ENCODE results near the gene KCNH3.
"Not testable (repeated sequence)": the region's sequence is repeated elsewhere in the genome, so short reads cannot be mapped to it uniquely, and the experiment has no call there.

Gene KCNH3

GRCh38 chr12:49533331-49533730 is 5.5 kb upstream of the KCNH3 start:
- Histone ChIP-seq H3K27me3 (ENCODE audit: control insufficient read depth, insufficient read depth, low read length) (peaks cover 10% of the 10 kb centered on the region), H3K4me1 (ENCODE audit: control insufficient read depth, insufficient read depth, low read length) (peaks cover 3% of the 10 kb centered on the region), H3K9ac (ENCODE audit: low read length) (no peak overlapping the region), H3K27ac (ENCODE audit: low read depth, low read length) (no peak overlapping the region), H3K36me3 (ENCODE audit: control insufficient read depth, insufficient read depth, low read length) (no peaks in the 10 kb centered on the region), H3K4me3 (ENCODE audit: low read length) (no peak overlapping the region)

DNA sequence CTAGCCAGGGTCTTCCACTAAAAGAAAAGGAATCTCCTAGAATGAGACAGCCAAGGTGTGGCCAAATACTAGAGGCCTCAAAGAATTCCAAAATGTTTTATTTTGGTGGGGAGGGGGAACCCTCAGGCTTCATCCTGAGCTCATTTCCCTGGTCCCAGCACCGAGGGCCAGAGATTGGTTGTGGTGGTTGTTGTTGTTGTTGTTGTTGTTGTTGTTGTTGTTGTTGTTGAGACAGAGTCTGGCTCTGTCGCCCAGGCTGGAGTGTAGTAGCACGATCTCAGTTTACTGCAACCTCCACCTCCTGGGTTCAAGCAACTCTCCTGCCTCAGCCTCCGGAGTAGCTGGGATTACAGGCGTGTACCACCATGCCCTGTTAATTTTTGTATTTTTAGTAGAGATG is 4.7 kb upstream of the KCNH3 start:
- H3K27ac ChIP-seq (ENCODE audit: low read depth, low read length); H3K4me3 ChIP-seq (ENCODE audit: low read length); H3K9ac ChIP-seq (ENCODE audit: low read length): not testable (repeated sequence)

DNA sequence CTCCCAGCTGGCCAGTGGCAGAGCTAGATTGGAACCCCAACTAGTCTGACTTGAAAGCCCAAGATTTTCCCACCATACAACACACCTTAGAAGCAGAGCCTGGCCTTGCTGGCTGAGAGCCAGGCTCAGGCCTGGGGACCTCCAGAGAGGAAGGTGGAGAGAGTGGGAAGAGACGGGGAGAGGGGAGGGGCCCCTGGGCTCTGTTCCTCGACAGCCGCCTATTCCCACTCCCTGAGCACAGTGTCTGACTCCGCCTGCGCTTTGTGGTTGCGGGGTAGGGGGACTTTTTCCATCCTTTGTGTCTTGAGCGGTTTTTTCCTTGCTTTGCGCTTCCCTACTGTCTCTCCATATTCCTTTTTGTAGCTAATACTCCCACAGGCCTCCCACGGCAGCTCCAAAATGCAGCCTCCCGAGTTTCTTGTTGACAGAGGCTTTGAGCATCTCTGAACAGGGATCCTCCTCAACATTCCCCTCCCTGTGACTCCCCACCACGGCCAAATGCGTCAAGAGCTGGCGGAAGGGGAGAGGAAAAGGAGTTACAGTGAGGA is 4.0 kb upstream of the KCNH3 start:
- Histone ChIP-seq H3K4me1 (ENCODE audit: control insufficient read depth, insufficient read depth, low read length) (peaks cover 4% of the 10 kb centered on the region), H3K27me3 (ENCODE audit: control insufficient read depth, insufficient read depth, low read length) (peaks cover 16% of the 10 kb centered on the region), H3K27ac (ENCODE audit: low read depth, low read length) (no peak overlapping the region)

More for the DNA sequence above, 4.7 kb upstream of the KCNH3 start:
- peaks cover 10% of the 10 kb centered on the region for H3K27me3 ChIP-seq (ENCODE audit: control insufficient read depth, insufficient read depth, low read length)
- not testable (repeated sequence) for H3K36me3 ChIP-seq (ENCODE audit: control insufficient read depth, insufficient read depth, low read length); H3K4me1 ChIP-seq (ENCODE audit: control insufficient read depth, insufficient read depth, low read length)

GRCh38 chr12:49535921-49536525 is 2.8 kb upstream of the KCNH3 start:
- no peak overlapping the region for H3K4me3 ChIP-seq (ENCODE audit: low read length)
- no peaks in the 10 kb centered on the region for H3K36me3 ChIP-seq (ENCODE audit: control insufficient read depth, insufficient read depth, low read length)
- peaks cover 21% of the 10 kb centered on the region for H3K27me3 ChIP-seq (ENCODE audit: control insufficient read depth, insufficient read depth, low read length)
- H3K27ac ChIP-seq (ENCODE audit: low read depth, low read length) = no peak overlapping the region
- H3K9ac ChIP-seq (ENCODE audit: low read length) = no peak overlapping the region
- H3K4me1 ChIP-seq (ENCODE audit: control insufficient read depth, insufficient read depth, low read length) = peaks cover 4% of the 10 kb centered on the region

More for the DNA sequence above, 4.0 kb upstream of the KCNH3 start:
- Histone ChIP-seq H3K36me3 (ENCODE audit: control insufficient read depth, insufficient read depth, low read length) (no peaks in the 10 kb centered on the region), H3K9ac (ENCODE audit: low read length) (no peak overlapping the region), H3K4me3 (ENCODE audit: low read length) (no peak overlapping the region)

DNA sequence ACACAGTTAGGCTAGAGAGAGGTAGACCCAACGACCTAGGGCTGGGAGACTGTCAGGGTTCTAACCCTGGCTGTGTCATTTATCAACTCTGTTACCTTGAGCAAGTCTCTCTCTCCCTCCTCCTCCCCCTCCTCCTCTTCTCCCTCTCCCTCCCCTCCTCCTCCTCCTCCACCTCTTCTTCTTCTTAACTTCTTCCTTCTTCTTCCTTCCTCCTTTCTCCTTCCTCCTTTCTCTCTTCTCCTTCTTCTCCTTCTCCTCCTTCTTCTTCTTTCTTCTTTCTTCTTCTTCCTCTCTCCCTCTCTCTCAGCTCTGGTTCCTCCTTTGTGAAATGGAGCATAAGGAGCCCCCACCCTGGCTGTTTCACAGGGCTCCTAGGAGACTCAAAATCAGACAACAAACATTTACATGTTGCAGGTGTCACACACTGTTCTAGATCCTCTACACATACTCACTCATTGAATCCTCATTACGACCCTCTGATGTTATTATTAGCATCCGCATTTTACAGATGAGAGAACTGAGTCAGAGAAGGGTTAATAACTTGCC is 2.2 kb upstream of the KCNH3 start:
- H3K27ac ChIP-seq (ENCODE audit: low read depth, low read length) = no peak overlapping the region
- H3K4me3 ChIP-seq (ENCODE audit: low read length) = no peak overlapping the region
- H3K27me3 ChIP-seq (ENCODE audit: control insufficient read depth, insufficient read depth, low read length) = peaks cover 21% of the 10 kb centered on the region
- peaks cover 4% of the 10 kb centered on the region for H3K4me1 ChIP-seq (ENCODE audit: control insufficient read depth, insufficient read depth, low read length)
- H3K9ac ChIP-seq (ENCODE audit: low read length) = no peak overlapping the region
- H3K36me3 ChIP-seq (ENCODE audit: control insufficient read depth, insufficient read depth, low read length) = no peaks in the 10 kb centered on the region

- H3K9ac ChIP-seq (ENCODE audit: low read length) = no peak overlapping the region
- no peaks in the 10 kb centered on the region for H3K36me3 ChIP-seq (ENCODE audit: control insufficient read depth, insufficient read depth, low read length)
- peaks cover 21% of the 10 kb centered on the region for H3K27me3 ChIP-seq (ENCODE audit: control insufficient read depth, insufficient read depth, low read length)
- H3K4me3 ChIP-seq (ENCODE audit: low read length) = peak overlapping the region; percentile 63
- peaks cover 4% of the 10 kb centered on the region for H3K4me1 ChIP-seq (ENCODE audit: control insufficient read depth, insufficient read depth, low read length)
- no peak overlapping the region for H3K27ac ChIP-seq (ENCODE audit: low read depth, low read length)
Observed at GRCh38 chr12:49537231-49537751, 1.5 kb upstream of the KCNH3 start.

DNA sequence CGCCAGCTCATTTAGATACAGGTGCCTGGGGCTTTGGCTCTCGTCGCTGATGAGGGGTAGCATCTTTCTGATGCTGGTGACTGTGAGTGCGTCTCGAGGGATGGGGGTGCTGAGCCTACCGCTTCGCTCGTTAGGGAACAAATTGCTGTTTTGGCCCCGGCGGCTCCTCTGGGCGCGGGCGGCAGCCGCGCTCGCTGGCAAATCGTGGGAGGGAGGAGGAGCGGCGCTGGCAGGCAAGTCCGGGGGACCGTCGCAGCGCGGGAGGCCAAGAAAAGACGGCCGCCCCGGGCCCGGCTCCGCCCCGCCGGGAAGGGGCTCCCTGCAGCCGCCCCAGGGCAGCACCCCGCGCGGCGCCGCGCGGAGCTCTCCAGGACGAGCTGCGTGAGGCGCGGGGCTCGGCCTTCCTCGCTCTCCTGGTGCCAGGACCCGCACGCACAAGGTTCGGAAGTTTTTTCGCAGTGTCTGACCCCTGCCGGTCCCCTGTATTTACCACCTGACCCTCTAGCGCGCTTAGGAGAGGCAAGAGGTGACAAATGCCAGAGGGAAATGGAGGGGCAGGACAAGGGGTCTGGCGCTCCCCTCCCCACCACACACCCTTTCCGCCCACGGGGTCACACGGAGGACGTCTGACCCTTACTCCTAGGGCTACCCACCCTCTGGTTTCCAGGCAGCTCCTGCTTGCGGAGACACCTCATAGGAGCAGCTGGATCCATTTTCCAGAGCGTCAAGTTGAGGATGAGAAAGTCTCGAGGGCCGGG is 899 bp upstream of the KCNH3 start:
- Histone ChIP-seq H3K4me1 (ENCODE audit: control insufficient read depth, insufficient read depth, low read length) (peaks cover 4% of the 10 kb centered on the region), H3K4me3 (ENCODE audit: low read length) (peak overlapping the region; percentile 63), H3K36me3 (ENCODE audit: control insufficient read depth, insufficient read depth, low read length) (no peaks in the 10 kb centered on the region), H3K27me3 (ENCODE audit: control insufficient read depth, insufficient read depth, low read length) (peaks cover 21% of the 10 kb centered on the region), H3K9ac (ENCODE audit: low read length) (no peak overlapping the region), H3K27ac (ENCODE audit: low read depth, low read length) (no peak overlapping the region)

GRCh38 chr12:49539406-49540228 is 787 bp downstream of the KCNH3 start:
- H3K36me3 ChIP-seq (ENCODE audit: control insufficient read depth, insufficient read depth, low read length) = no peaks in the 10 kb centered on the region
- no peak overlapping the region for H3K27ac ChIP-seq (ENCODE audit: low read depth, low read length)
- no peak overlapping the region for H3K9ac ChIP-seq (ENCODE audit: low read length)
- H3K4me3 ChIP-seq (ENCODE audit: low read length) = no peak overlapping the region
- H3K27me3 ChIP-seq (ENCODE audit: control insufficient read depth, insufficient read depth, low read length) = peaks cover 21% of the 10 kb centered on the region
- peaks cover 4% of the 10 kb centered on the region for H3K4me1 ChIP-seq (ENCODE audit: control insufficient read depth, insufficient read depth, low read length)

GRCh38 chr12:49540229-49541139 is 1.7 kb downstream of the KCNH3 start:
- no peak overlapping the region for H3K9ac ChIP-seq (ENCODE audit: low read length)
- H3K4me1 ChIP-seq (ENCODE audit: control insufficient read depth, insufficient read depth, low read length) = peaks cover 4% of the 10 kb centered on the region
- H3K4me3 ChIP-seq (ENCODE audit: low read length) = no peak overlapping the region
- peaks cover 21% of the 10 kb centered on the region for H3K27me3 ChIP-seq (ENCODE audit: control insufficient read depth, insufficient read depth, low read length)
- H3K36me3 ChIP-seq (ENCODE audit: control insufficient read depth, insufficient read depth, low read length) = no peaks in the 10 kb centered on the region
- H3K27ac ChIP-seq (ENCODE audit: low read depth, low read length) = no peak overlapping the region

DNA sequence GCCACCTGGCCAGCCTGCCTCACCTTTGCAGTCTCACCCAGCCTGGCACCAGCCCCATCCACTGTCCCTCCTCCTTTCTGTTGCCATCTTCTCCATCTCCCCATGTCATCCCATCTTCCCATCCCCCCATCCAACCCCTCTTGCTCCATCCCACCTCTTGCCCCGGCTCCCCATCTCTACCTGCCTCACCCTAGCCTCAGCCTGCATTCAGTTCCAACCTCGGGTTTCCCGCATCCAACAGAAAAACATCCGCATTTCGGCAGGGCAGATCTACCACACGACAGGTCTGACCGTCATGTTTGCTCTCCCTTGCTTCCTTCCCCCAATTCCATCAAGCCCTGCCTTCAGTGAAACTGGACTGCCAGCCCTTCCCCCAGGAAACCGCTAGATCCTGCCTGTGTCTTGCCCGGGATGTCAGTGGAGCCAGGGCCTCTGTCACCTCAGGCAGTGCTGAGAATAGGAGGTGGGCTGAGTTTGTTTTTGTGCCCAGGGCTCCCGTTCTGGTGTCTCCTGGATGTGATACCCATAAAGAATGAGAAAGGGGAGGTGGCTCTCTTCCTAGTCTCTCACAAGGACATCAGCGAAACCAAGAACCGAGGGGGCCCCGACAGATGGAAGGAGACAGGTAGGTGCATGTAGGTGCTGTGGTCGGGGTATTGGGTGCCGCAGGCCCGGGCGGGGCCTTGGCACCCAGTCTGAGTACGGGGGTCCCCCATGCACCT is 2.5 kb downstream of the KCNH3 start:
- H3K27ac ChIP-seq (ENCODE audit: low read depth, low read length) = no peak overlapping the region
- H3K27me3 ChIP-seq (ENCODE audit: control insufficient read depth, insufficient read depth, low read length) = peaks cover 26% of the 10 kb centered on the region
- no peak overlapping the region for H3K4me3 ChIP-seq (ENCODE audit: low read length)
- H3K4me1 ChIP-seq (ENCODE audit: control insufficient read depth, insufficient read depth, low read length) = peaks cover 4% of the 10 kb centered on the region
- H3K36me3 ChIP-seq (ENCODE audit: control insufficient read depth, insufficient read depth, low read length) = no peaks in the 10 kb centered on the region
- H3K9ac ChIP-seq (ENCODE audit: low read length) = no peak overlapping the region
